22Rv1 (cell line): ENCODE measurements around the gene SLC23A2.

Source experiments
- ZFX ChIP-seq: fragments of 450-650 bp; IDR thresholded peaks from 2 replicates; pipeline ENCODE4 v1.6.1; 2017; ENCODE audit warnings: antibody characterized with exemption, borderline replicate concordance
- TF ChIP-seq, protein P1 (sequence below): fragments of 450-650 bp; IDR thresholded peaks from 2 replicates; pipeline ENCODE4 v1.5.1; 2017; ENCODE audit warnings: mild to moderate bottlenecking

DNA sequence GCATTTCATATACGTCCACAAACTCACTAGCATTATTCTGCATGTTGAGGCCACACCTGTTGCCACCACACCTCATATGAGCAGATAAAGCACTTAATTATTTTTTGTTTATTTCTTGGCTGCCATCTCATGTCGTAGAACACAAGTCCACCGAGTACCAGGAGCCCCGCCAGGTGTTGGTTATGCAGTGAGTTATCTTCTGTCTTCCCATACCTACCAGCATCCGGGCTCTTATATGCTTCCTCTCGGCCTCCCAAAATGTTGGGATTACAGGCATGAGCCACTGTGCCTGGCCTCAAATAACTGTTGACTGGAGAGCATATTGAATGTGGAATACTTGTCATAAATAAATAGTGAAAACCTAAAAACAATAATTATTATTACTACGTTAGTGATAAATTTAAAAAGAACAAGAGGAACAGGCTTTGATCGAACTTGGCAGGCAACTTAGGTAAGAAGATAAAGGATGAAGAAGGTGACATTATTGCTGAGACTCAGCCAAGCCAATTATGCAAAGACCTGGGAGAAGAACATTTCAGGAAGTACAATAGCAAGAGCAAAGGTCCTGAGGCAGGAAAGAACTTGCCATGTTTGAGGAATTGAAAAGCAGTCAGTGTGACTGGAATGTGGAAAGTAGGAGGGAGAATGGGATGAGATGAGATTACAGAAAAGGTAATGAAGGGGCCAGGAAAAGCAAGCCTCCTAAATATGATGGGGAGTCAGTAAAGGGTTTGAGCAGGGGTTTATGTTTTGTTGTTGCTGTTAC, 12.6 kb upstream of the SLC23A2 start:
- TF ChIP-seq, protein P1, sequence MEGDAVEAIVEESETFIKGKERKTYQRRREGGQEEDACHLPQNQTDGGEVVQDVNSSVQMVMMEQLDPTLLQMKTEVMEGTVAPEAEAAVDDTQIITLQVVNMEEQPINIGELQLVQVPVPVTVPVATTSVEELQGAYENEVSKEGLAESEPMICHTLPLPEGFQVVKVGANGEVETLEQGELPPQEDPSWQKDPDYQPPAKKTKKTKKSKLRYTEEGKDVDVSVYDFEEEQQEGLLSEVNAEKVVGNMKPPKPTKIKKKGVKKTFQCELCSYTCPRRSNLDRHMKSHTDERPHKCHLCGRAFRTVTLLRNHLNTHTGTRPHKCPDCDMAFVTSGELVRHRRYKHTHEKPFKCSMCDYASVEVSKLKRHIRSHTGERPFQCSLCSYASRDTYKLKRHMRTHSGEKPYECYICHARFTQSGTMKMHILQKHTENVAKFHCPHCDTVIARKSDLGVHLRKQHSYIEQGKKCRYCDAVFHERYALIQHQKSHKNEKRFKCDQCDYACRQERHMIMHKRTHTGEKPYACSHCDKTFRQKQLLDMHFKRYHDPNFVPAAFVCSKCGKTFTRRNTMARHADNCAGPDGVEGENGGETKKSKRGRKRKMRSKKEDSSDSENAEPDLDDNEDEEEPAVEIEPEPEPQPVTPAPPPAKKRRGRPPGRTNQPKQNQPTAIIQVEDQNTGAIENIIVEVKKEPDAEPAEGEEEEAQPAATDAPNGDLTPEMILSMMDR, result no peak
- no peak for TF ChIP-seq ZFX
